Measurements from ENCODE around the gene TREM2. TPM values are rescaled to one million over a fixed set of nuclear protein-coding genes. Genes with fewer than 3 reads are reported as not detected.
"Not testable (repeated sequence)": the region's sequence is repeated elsewhere in the genome, so short reads cannot be mapped to it uniquely, and the experiment has no call there.

Gene TREM2
- total and polyA plus RNA-seq, 2 of the 8 experiments (the other 6 are each of a cell fraction or from before 2014, with no cell fraction given), result 0.20 TPM; not detected in 1

DNA sequence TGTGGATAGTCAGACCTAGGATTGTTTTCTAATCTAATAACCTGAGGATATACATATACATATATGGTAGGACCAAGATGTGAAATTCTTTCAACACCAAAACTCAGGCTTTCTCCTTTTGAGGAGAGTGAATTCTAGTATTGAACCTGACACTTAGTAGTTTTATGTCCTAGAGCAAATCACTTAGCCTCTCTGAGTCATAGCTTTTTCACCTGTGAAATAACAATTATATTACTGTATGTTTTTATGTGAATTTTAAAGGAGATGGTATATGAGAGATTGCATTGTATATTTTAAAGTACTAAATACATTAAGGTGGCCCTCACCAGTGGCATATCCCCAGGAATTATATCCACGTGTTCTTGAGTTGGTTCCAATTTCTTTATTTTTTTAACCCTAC lies 43.4 kb downstream of the TREM2 start:
- CTCF ChIA-PET (ENCODE audit: partially characterized antibody), result interaction anchor here (0.7 to 1.1 kb wide), 2 partner anchors 19 to 71 kb away, joined by 3 read pairs; no protein-coding TSS in a partner anchor

GRCh38 chr6:41115027-41115426 lies 47.9 kb downstream of the TREM2 start:
- H2BK120ac ChIP-seq (replicated peaks; ENCODE audit: low read depth, low read length); H3K27me3 ChIP-seq (replicated peaks in 1 of 4; ENCODE audit: control insufficient read depth in 3 of 4, extremely low read depth in 1 of 4, insufficient read depth in 3 of 4, low read length in 3 of 4); H3K79me1 ChIP-seq (ENCODE audit: low read depth, low read length); H3K79me2 ChIP-seq (ENCODE audit: control insufficient read depth in 1 of 2, insufficient read depth in 2 of 2, low read length in 2 of 2); H4K5ac ChIP-seq (ENCODE audit: insufficient read length, low read depth, low read length); H3K23me2 ChIP-seq (ENCODE audit: low read depth, low read length); FAIRE-seq; H3K9ac ChIP-seq (replicated peaks in 1 of 4; ENCODE audit: extremely low read depth in 1 of 4, low read depth in 3 of 4, low read length in 3 of 4); H3K27ac ChIP-seq (ENCODE audit: low read depth, low read length); H3K56ac ChIP-seq (replicated peaks; ENCODE audit: insufficient read length, low read depth, low read length); H4K8ac ChIP-seq (ENCODE audit: extremely low read depth, insufficient read depth, low read length); H2AFZ ChIP-seq (ENCODE audit: low read length); H4K91ac ChIP-seq (replicated peaks; ENCODE audit: insufficient read length, low read length); H2AK5ac ChIP-seq (ENCODE audit: low read depth, low read length); H3K4me2 ChIP-seq (ENCODE audit: insufficient read depth in 1 of 2, low read depth in 2 of 2, low read length in 2 of 2); H3K23ac ChIP-seq (ENCODE audit: insufficient read length); H4K20me1 ChIP-seq (replicated peaks in 1 of 2; ENCODE audit: control insufficient read depth in 1 of 2, insufficient read depth in 2 of 2, low read length in 2 of 2); H3K4me1 ChIP-seq (replicated peaks in 1 of 4; ENCODE audit: control insufficient read depth in 3 of 4, insufficient read depth in 4 of 4, low read length in 3 of 4); H3K18ac ChIP-seq (ENCODE audit: extremely low read depth, low read length); H2BK12ac ChIP-seq (ENCODE audit: low read depth, low read length); H3K4ac ChIP-seq (replicated peaks; ENCODE audit: insufficient read length, low read depth, low read length); H2BK5ac ChIP-seq (ENCODE audit: low read depth, low read length); DNase-seq (ENCODE audit: low read depth in 1 of 2, low spot score in 2 of 2); H2BK15ac ChIP-seq (ENCODE audit: low read length); H3K14ac ChIP-seq (ENCODE audit: insufficient read length); H3K4me3 ChIP-seq (ENCODE audit: extremely low read depth in 1 of 4, insufficient read depth in 2 of 4, low read depth in 3 of 4, low read length in 4 of 4); H2BK20ac ChIP-seq (ENCODE audit: low read length); H3K36me3 ChIP-seq (ENCODE audit: control insufficient read depth in 2 of 4, insufficient read depth in 4 of 4, low read length in 3 of 4); H3K9me3 ChIP-seq (ENCODE audit: insufficient read depth in 2 of 2, low read depth in 1 of 2, low read length in 1 of 2): not testable (repeated sequence)
- ChIA-PET CTCF (ENCODE audit: partially characterized antibody) (interaction anchor here (0.6 to 1.2 kb wide), 3 partner anchors 9 to 16 kb away, joined by 3 to 4 read pairs (median 3); no protein-coding TSS in a partner anchor), POLR2A (ENCODE audit: partially characterized antibody) (interaction anchor here (1.6 kb wide), 1 partner anchor 14 kb away, joined by 3 read pairs; no protein-coding TSS in a partner anchor)
- 85% methylated on average over 2 of the region's 2 CpGs; no CpG with 5 or more reads in 1 of the 2 experiments for WGBS, 2 experiments (ENCODE audit: extremely low coverage in 1 of 2, insufficient coverage in 1 of 2, insufficient read length in 1 of 2, insufficient replicate concordance in 2 of 2, low coverage in 1 of 2, low lambda C conversion rate in 2 of 2, missing lambda C conversion rate in 1 of 2)

More for the DNA sequence above, 43.4 kb downstream of the TREM2 start:
- no peak overlapping the region for H3K14ac ChIP-seq (ENCODE audit: insufficient read length)
- no peaks in the 10 kb centered on the region for H3K9me3 ChIP-seq (ENCODE audit: insufficient read depth in 2 of 2, low read depth in 1 of 2, low read length in 1 of 2)
- no peak overlapping the region for H2BK15ac ChIP-seq (ENCODE audit: low read length)
- H3K79me2 ChIP-seq (ENCODE audit: control insufficient read depth in 1 of 2, insufficient read depth in 2 of 2, low read length in 2 of 2), result no peaks in the 10 kb centered on the region
- DNase-seq (ENCODE audit: low read depth in 1 of 2, low spot score in 2 of 2), result no peak
- no peaks in the 10 kb centered on the region for H3K27me3 ChIP-seq (replicated peaks in 1 of 4; ENCODE audit: control insufficient read depth in 3 of 4, extremely low read depth in 1 of 4, insufficient read depth in 3 of 4, low read length in 3 of 4)
- TF ChIP-seq CBX5 (IDR thresholded peaks at IDR 0.05; ENCODE audit: low read depth, low read length) (no peak), YY1 (IDR thresholded peaks at IDR 0.05; ENCODE audit: low read depth, low read length) (no peak), SIX5 (IDR thresholded peaks at IDR 0.05; ENCODE audit: low read depth, low read length) (no peak)
- H3K9ac ChIP-seq (replicated peaks in 1 of 4; ENCODE audit: extremely low read depth in 1 of 4, low read depth in 3 of 4, low read length in 3 of 4), result no peak overlapping the region
- H4K20me1 ChIP-seq (replicated peaks in 1 of 2; ENCODE audit: control insufficient read depth in 1 of 2, insufficient read depth in 2 of 2, low read length in 2 of 2), result no peaks in the 10 kb centered on the region
- H3K4ac ChIP-seq (replicated peaks; ENCODE audit: insufficient read length, low read depth, low read length), result no peak overlapping the region
- H3K23me2 ChIP-seq (ENCODE audit: low read depth, low read length), result no peaks in the 10 kb centered on the region
- H2BK120ac ChIP-seq (replicated peaks; ENCODE audit: low read depth, low read length), result no peak overlapping the region
- POLR2A ChIA-PET (ENCODE audit: partially characterized antibody), result no interaction called here
- no peak overlapping the region for H2BK12ac ChIP-seq (ENCODE audit: low read depth, low read length)
- WGBS, 2 experiments (ENCODE audit: extremely low coverage in 1 of 2, insufficient coverage in 1 of 2, insufficient read length in 1 of 2, insufficient replicate concordance in 2 of 2, low coverage in 1 of 2, low lambda C conversion rate in 2 of 2, missing lambda C conversion rate in 1 of 2), result 86% methylated on average over 1 of the region's 1 CpG; no CpG with 5 or more reads in 1 of the 2 experiments
- no peak for FAIRE-seq
- no peak overlapping the region for H2AK5ac ChIP-seq (ENCODE audit: low read depth, low read length)
- H4K91ac ChIP-seq (replicated peaks; ENCODE audit: insufficient read length, low read length), result no peak overlapping the region
- H4K5ac ChIP-seq (ENCODE audit: insufficient read length, low read depth, low read length), result no peak overlapping the region
- no peak overlapping the region for H2BK20ac ChIP-seq (ENCODE audit: low read length)
- H3K18ac ChIP-seq (ENCODE audit: extremely low read depth, low read length), result no peak overlapping the region
- no peak overlapping the region for H4K8ac ChIP-seq (ENCODE audit: extremely low read depth, insufficient read depth, low read length)
- H2AFZ ChIP-seq (ENCODE audit: low read length), result no peak overlapping the region
- H3K36me3 ChIP-seq (ENCODE audit: control insufficient read depth in 2 of 4, insufficient read depth in 4 of 4, low read length in 3 of 4), result no peaks in the 10 kb centered on the region; a peak in 1 of 8 replicates
- no peaks in the 10 kb centered on the region for H3K79me1 ChIP-seq (ENCODE audit: low read depth, low read length)
- H3K4me2 ChIP-seq (ENCODE audit: insufficient read depth in 1 of 2, low read depth in 2 of 2, low read length in 2 of 2), result no peak overlapping the region
- no peak overlapping the region for H3K56ac ChIP-seq (replicated peaks; ENCODE audit: insufficient read length, low read depth, low read length)
- no peak overlapping the region for H3K4me3 ChIP-seq (ENCODE audit: extremely low read depth in 1 of 4, insufficient read depth in 2 of 4, low read depth in 3 of 4, low read length in 4 of 4)
- H2BK5ac ChIP-seq (ENCODE audit: low read depth, low read length), result no peak overlapping the region
- H3K27ac ChIP-seq (ENCODE audit: low read depth, low read length), result no peak overlapping the region
- H3K4me1 ChIP-seq (replicated peaks in 1 of 4; ENCODE audit: control insufficient read depth in 3 of 4, insufficient read depth in 4 of 4, low read length in 3 of 4), result no peaks in the 10 kb centered on the region
- no peak overlapping the region for H3K23ac ChIP-seq (ENCODE audit: insufficient read length)
